ENCODE data around the gene GABRG3.

- TF ChIP-seq KLF1 (tag by site-specific recombination; IDR thresholded peaks at IDR 0.05) (no peak), TCF7L2 (IDR thresholded peaks at IDR 0.05; ENCODE audit: borderline replicate concordance, low read depth, low read length) (no peak), ZSCAN30 (tag by site-specific recombination; IDR thresholded peaks at IDR 0.05) (no peak), PBX3 (CRISPR knock-in tag; IDR thresholded peaks at IDR 0.05) (no peak), CTCF (tag by site-specific recombination; IDR thresholded peaks at IDR 0.05) (no peak), ZNF140 (tag by site-specific recombination; IDR thresholded peaks at IDR 0.05) (no peak), YY1 (tag by site-specific recombination; IDR thresholded peaks at IDR 0.05) (no peak), ZNF610 (tag by site-specific recombination; IDR thresholded peaks at IDR 0.05; ENCODE audit: borderline replicate concordance) (no peak), ZBTB11 (tag by site-specific recombination; conservative IDR thresholded peaks at IDR 0.05; ENCODE audit: low read depth) (no peak), HOXA7 (CRISPR knock-in tag; IDR thresholded peaks at IDR 0.05; ENCODE audit: borderline replicate concordance) (no peak)
These were observed 479.0 kb downstream of the GABRG3 start for GRCh38 chr15:27449941-27450340.
